Activated gamma-delta T cell treated with Interleukin-2 at 50 U/mL for 16 hours (primary cell): Measurements from ENCODE around the gene ULK4.

Source experiments
- DNase-seq: peaks from one replicate; pipeline ENCODE4 v3.0.0-alpha.2; 2020

ULK4 gene

GRCh38 chr3:41204369-41204768, 757.5 kb downstream of the ULK4 start:
- no peak for DNase-seq

GRCh38 chr3:41202834-41203345, 759.0 kb downstream of the ULK4 start:
- DNase-seq = no peak

GRCh38 chr3:41202075-41202833, 759.6 kb downstream of the ULK4 start:
- DNase-seq = no peak

DNA sequence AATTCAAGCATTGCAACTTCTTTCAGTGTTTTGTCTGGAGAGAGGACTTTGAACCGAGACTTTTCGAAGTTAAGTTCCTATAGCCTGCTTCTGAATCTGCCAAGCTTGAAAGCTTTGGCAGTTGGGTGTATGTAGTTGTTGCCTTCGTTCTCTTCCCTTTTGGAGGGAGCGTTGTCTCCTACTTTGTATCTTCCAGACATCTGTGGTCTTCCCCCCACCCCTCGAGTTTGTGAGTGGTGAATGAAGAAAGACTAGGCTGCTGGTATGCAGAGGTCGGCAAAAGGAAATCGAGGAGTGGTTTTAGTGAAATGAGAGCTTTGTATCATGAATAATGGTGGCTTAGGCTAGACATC, 761.3 kb downstream of the ULK4 start:
- no peak for DNase-seq

DNA sequence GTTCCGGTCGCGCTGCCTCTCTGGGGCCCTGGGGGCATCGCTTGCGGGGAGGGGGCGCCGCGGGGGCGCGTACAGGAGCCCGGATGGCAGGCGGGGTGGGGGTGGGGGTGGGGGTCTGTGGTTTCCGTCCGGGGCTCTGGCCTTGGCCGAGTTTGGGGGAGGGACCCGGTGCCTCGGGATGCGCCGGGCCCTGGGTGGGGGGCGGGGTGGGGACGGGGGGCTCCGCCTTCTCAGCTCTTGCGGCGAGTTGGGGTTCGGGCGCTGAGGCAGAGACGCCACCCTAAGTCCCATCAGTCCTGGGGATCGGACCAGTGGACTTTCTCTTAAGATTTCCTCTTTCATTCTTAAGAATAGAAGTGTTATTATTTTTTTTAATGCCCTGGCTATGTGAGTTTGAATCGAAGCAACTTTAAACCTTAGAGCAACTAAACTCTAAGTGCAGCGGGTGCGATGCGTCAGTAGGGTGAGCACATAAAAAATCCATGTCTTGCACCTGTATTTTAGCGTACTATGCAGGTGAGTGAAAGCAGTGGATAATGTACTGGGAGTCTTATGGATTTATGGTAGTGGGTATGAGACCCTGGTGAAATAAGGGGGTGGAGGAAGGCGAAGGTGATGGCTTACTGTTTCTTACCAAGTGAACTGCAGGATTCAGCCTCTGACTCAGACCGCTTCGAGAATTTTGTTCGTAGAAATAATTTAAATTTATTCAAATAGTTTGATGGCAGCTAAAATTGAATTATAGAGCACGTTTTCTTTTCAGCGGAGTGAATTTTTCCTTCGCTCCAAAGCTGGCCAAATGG, 761.8 kb downstream of the ULK4 start:
- peak; percentile 30 for DNase-seq

DNA sequence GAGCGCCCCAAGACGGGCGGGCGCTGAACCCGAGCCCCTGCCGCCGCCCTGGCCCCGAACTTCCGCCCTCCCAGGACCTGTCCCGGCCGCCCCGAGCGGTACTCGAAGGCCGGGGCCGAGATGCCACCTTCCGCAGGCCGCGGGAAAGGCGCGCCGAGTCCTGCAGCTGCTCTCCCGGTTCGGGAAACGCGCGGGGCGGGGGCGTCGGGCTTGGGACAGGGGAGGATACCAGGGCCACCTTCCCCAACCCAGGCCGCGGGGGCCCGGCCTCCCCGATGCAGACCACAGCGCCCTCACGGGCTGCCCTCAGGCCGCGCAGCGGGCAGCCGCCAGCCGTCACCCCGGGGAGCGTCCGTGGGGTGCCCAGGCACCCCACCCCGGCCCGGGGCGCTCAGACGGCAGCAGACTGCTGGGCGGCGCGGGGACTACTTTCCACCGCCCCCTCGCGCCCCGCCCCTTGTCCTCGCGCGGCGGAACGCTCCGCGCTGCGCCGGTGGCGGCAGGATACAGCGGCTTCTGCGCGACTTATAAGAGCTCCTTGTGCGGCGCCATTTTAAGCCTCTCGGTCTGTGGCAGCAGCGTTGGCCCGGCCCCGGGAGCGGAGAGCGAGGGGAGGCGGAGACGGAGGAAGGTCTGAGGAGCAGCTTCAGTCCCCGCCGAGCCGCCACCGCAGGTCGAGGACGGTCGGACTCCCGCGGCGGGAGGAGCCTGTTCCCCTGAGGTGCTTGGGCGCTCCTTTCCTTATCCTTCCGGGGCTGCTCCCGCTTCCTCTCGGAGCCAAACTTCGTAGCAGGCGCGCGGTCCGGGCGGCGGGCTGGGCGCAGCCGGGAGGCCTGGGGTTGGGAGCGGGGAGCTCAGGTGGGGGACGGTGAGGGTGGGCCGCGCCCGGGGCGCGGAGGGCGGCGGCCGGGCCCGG, 762.7 kb downstream of the ULK4 start, which contains the start of gene CTNNB1:
TSS of gene CTNNB1 (plus strand) at position 556 of the 916 bp plus-strand sequence. CDS start 24,564 bp downstream, outside the sequence.
- DNase-seq = peak; percentile 89

GRCh38 chr3:41198526-41198925, 763.4 kb downstream of the ULK4 start:
- DNase-seq = no peak

GRCh38 chr3:41198046-41198445, 763.9 kb downstream of the ULK4 start:
- no peak for DNase-seq
